ENCODE data around the gene MFRP. TPM values are rescaled to one million over a fixed set of nuclear protein-coding genes. Genes with fewer than 3 reads are reported as not detected.

MFRP gene
- total RNA-seq, 1 experiment from 2014 or later = not detected

DNA sequence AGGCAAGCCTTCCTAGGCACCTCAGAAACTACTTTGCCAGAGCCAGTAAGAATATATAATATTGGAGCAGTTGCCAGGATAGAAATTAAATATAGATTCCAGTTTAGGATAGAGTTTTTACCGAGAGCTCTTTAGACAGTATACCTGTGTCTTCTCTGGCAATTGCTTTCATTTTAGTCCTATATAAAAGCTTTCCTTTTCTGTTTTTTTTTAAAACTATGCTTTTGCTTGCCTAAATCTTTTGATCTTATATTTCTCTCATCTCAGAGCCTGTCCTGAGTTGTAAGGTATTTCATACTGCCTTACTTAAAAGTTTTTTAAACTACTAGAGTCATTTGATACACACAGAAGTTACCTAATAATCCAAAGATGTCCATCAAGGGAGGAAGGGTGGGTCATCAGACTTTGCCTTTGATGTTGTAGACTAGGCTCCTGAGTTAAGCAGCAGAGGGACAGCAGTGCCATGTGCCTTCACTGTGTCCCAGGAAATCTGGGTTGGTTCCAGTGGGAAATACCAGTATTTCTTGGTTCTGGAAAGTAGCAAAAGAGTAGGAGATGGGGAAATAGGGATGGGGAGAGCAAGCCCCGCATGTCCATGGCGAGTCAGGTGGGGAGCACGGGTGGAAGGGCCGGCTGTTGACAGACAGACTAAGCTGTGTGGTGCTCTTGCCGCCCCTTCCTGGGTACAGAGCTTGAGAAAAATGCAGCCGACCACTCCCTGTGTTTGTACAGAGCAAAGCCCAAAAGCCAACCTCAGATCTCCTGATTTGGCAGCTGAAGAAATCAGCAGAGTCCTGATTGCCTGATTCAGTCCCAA is 40.7 kb downstream of the MFRP start:
- ChIA-PET POLR2A (ENCODE audit: unreplicated experiment) (no interaction called here), CTCF (no interaction called here)
- ATAC-seq (no peak), DNase-seq (no peak)
- no peaks in the 10 kb centered on the region for H3K4me1 ChIP-seq (ENCODE audit: insufficient read depth, low read length)
- H2AFZ ChIP-seq (ENCODE audit: low read length) = no peak overlapping the region
- no peak overlapping the region for H3K4me3 ChIP-seq (ENCODE audit: low read length)
- H3K9ac ChIP-seq (ENCODE audit: low read length) = no peak overlapping the region
- BruUV-seq (replicated peaks) = no TSS peak
- no peaks in the 10 kb centered on the region for H3K79me2 ChIP-seq (ENCODE audit: low read length)
- H3K27ac ChIP-seq (ENCODE audit: low read length) = no peak overlapping the region
- no peaks in the 10 kb centered on the region for H4K20me1 ChIP-seq (ENCODE audit: low read length)
- no peaks in the 10 kb centered on the region for H3K27me3 ChIP-seq (ENCODE audit: low read length)
- no peak overlapping the region for H3K4me2 ChIP-seq (ENCODE audit: low read length)
- H3F3A ChIP-seq (ENCODE audit: low read length, unreplicated experiment) = no peaks in the 10 kb centered on the region
- TF ChIP-seq, protein P1, sequence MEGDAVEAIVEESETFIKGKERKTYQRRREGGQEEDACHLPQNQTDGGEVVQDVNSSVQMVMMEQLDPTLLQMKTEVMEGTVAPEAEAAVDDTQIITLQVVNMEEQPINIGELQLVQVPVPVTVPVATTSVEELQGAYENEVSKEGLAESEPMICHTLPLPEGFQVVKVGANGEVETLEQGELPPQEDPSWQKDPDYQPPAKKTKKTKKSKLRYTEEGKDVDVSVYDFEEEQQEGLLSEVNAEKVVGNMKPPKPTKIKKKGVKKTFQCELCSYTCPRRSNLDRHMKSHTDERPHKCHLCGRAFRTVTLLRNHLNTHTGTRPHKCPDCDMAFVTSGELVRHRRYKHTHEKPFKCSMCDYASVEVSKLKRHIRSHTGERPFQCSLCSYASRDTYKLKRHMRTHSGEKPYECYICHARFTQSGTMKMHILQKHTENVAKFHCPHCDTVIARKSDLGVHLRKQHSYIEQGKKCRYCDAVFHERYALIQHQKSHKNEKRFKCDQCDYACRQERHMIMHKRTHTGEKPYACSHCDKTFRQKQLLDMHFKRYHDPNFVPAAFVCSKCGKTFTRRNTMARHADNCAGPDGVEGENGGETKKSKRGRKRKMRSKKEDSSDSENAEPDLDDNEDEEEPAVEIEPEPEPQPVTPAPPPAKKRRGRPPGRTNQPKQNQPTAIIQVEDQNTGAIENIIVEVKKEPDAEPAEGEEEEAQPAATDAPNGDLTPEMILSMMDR (conservative IDR thresholded peaks at IDR 0.05; ENCODE audit: low read depth, low read length) = no peak
- TF ChIP-seq EZH2 (IDR thresholded peaks at IDR 0.05; ENCODE audit: low read length, unreplicated experiment) (no peak), EZH2phosphoT487 (IDR thresholded peaks at IDR 0.05; ENCODE audit: borderline replicate concordance, low read length) (no peak)
- H3K9me3 ChIP-seq (ENCODE audit: low read length) = no peaks in the 10 kb centered on the region
- H3K36me3 ChIP-seq (ENCODE audit: low read depth, low read length) = peaks cover 48% of the 10 kb centered on the region; the same call in 1 of the 2 replicates
- intact Hi-C loops (cut with micrococcal nuclease) = no loop called here
- no peaks in the 10 kb centered on the region for H3K9me2 ChIP-seq (replicated peaks; ENCODE audit: low read length)

DNA sequence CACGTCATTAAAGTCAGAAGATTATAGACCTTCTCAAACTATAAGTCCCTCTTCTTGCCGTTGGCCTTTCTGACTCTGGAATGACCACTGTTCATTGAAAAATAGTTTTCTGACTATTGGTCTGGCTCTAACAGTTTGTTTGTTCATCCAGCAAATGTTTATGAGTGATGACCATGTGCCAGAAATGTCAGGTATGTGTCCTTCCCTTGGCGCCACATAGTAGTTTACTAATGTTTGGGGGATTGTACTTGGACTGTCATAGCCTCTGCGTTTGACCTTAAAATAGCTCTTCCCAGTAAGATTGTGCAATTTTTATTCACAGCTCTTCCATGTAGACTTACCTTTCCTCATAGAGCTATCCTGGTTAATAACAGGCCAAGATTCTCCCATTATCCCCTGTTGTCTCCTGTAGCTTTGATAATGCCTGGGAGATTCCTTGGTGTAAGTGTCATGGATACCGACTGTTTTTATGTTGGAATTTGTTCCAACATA is 43.2 kb downstream of the MFRP start:
- H2AFZ ChIP-seq (ENCODE audit: low read length) = no peak overlapping the region
- no TSS peak for BruUV-seq (replicated peaks)
- H3K36me3 ChIP-seq (ENCODE audit: low read depth, low read length) = peaks cover 54% of the 10 kb centered on the region
- H3F3A ChIP-seq (ENCODE audit: low read length, unreplicated experiment) = no peaks in the 10 kb centered on the region
- TF ChIP-seq EZH2phosphoT487 (IDR thresholded peaks at IDR 0.05; ENCODE audit: borderline replicate concordance, low read length) (no peak), EZH2 (IDR thresholded peaks at IDR 0.05; ENCODE audit: low read length, unreplicated experiment) (no peak)
- intact Hi-C loops (cut with micrococcal nuclease) = no loop called here
- H4K20me1 ChIP-seq (ENCODE audit: low read length) = no peaks in the 10 kb centered on the region
- no peak overlapping the region for H3K4me2 ChIP-seq (ENCODE audit: low read length)
- H3K27ac ChIP-seq (ENCODE audit: low read length) = no peak overlapping the region
- no peaks in the 10 kb centered on the region for H3K4me1 ChIP-seq (ENCODE audit: insufficient read depth, low read length)
- H3K9ac ChIP-seq (ENCODE audit: low read length) = no peak overlapping the region
- ATAC-seq = no peak
- ChIA-PET POLR2A (ENCODE audit: unreplicated experiment) (no interaction called here), CTCF (no interaction called here)
- H3K9me3 ChIP-seq (ENCODE audit: low read length) = no peaks in the 10 kb centered on the region
- no peak overlapping the region for H3K4me3 ChIP-seq (ENCODE audit: low read length)
- no peaks in the 10 kb centered on the region for H3K9me2 ChIP-seq (replicated peaks; ENCODE audit: low read length)
- no peaks in the 10 kb centered on the region for H3K79me2 ChIP-seq (ENCODE audit: low read length)
- DNase-seq = no peak
- no peaks in the 10 kb centered on the region for H3K27me3 ChIP-seq (ENCODE audit: low read length)

DNA sequence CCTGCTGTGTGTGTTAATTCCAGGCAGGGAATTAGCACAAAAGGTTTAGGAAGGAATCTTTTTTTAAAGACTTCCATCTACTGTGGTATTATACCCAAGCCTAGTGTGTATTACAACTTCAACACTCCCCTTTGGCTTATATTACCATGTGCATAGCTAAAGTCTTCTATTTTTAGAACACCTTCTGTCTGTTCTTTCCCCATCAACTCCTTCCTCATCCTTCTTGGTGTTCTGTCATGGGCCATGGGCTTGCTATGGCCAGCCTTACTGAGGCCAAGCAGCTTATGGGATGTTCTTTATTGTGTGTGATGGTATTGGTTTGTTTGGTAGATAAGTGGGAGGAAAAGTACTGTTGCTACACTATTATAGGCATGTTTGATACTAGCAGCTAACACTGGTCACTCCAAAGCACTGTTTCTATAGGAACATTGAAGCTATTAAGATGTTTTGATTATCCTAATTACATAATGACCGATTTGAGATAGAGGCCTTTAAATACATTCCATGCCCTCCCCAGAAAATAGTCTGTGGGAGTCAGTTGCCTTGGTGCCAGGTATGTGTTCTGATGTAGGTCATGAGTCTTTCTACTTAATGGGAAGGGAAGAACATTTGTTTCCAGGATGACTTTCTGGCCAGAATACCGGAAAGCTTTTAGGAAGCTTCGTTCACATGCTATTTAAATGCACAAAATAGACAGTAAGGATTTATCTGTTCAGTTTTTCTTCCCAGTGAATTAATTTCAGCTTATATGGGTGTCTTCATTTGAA is 46.1 kb downstream of the MFRP start:
- no TSS peak for BruUV-seq (replicated peaks)
- POLR2A ChIA-PET (ENCODE audit: unreplicated experiment) = interaction anchor here (0.5 kb wide), 1 partner anchor 198 kb away, joined by 3 read pairs; no protein-coding TSS in a partner anchor
- intact Hi-C loops (cut with micrococcal nuclease) = no loop called here
- Histone ChIP-seq H3K79me2 (ENCODE audit: low read length) (no peaks in the 10 kb centered on the region), H3K9ac (ENCODE audit: low read length) (no peak overlapping the region), H3K36me3 (ENCODE audit: low read depth, low read length) (peaks cover 62% of the 10 kb centered on the region), H3K27ac (ENCODE audit: low read length) (no peak overlapping the region), H3F3A (ENCODE audit: low read length, unreplicated experiment) (no peaks in the 10 kb centered on the region), H3K4me2 (ENCODE audit: low read length) (no peak overlapping the region), H3K9me3 (ENCODE audit: low read length) (no peaks in the 10 kb centered on the region), H2AFZ (ENCODE audit: low read length) (no peak overlapping the region), H3K4me1 (ENCODE audit: insufficient read depth, low read length) (no peaks in the 10 kb centered on the region), H3K4me3 (ENCODE audit: low read length) (no peak overlapping the region), H4K20me1 (ENCODE audit: low read length) (no peaks in the 10 kb centered on the region), H3K9me2 (replicated peaks; ENCODE audit: low read length) (no peaks in the 10 kb centered on the region), H3K27me3 (ENCODE audit: low read length) (no peaks in the 10 kb centered on the region)
- DNase-seq (no peak), ATAC-seq (no peak)
- CTCF ChIA-PET = no interaction called here
- TF ChIP-seq EZH2 (IDR thresholded peaks at IDR 0.05; ENCODE audit: low read length, unreplicated experiment) = no peak
- no peak for TF ChIP-seq EZH2phosphoT487 (IDR thresholded peaks at IDR 0.05; ENCODE audit: borderline replicate concordance, low read length)
- TF ChIP-seq, protein P1 (conservative IDR thresholded peaks at IDR 0.05; ENCODE audit: low read depth, low read length) = no peak
